HEK293 (cell line): ENCODE measurements around the gene PSMG1.

ENCODE experiments used
- KLF16 ChIP-seq: fragments of 450-650 bp; formaldehyde crosslinking; IDR thresholded peaks from 2 replicates; pipeline ENCODE4 v1.5.1; 2017; ENCODE audit warnings: missing biosample characterization, missing genetic modification characterization
- KLF7 ChIP-seq: fragments of 450-650 bp; formaldehyde crosslinking; IDR thresholded peaks from 2 replicates; pipeline ENCODE4 v1.5.1; 2016; ENCODE audit warnings: missing biosample characterization, missing genetic modification characterization, borderline replicate concordance
- KLF9 ChIP-seq: fragments of 450-650 bp; formaldehyde crosslinking; IDR thresholded peaks from 2 replicates; pipeline ENCODE4 v1.5.1; 2016; ENCODE audit warnings: missing biosample characterization, missing genetic modification characterization, low read depth
- MEIS1 ChIP-seq: sonication (generic); formaldehyde crosslinking; IDR thresholded peaks from 2 replicates; pipeline ENCODE4 v1.8.1; 2022; ENCODE audit warnings: missing genetic modification reagents, mild to moderate bottlenecking, borderline replicate concordance
- TCF7L2 ChIP-seq: IDR thresholded peaks from 2 replicates; pipeline ENCODE4 v1.6.1; 2011; ENCODE audit warnings: low read depth, mild to moderate bottlenecking, inconsistent platforms, low read length, moderate library complexity, borderline replicate concordance
- WT1 ChIP-seq: fragments of 450-650 bp; formaldehyde crosslinking; IDR thresholded peaks from 2 replicates; pipeline ENCODE4 v1.5.1; 2016; ENCODE audit warnings: missing biosample characterization, missing genetic modification characterization
- YY2 ChIP-seq: fragments of 450-650 bp; formaldehyde crosslinking; IDR thresholded peaks from 2 replicates; pipeline ENCODE4 v1.5.1; 2016; ENCODE audit warnings: missing biosample characterization, missing genetic modification characterization
- ZBTB21 ChIP-seq: fragments of 450-650 bp; formaldehyde crosslinking; IDR thresholded peaks from 2 replicates; pipeline ENCODE4 v1.5.1; 2017; ENCODE audit warnings: missing biosample characterization, missing genetic modification characterization
- ZFP41 ChIP-seq: fragments of 450-650 bp; formaldehyde crosslinking; IDR thresholded peaks from 2 replicates; pipeline ENCODE4 v1.5.1; 2016; ENCODE audit warnings: missing biosample characterization, missing genetic modification characterization, borderline replicate concordance
- ZIC2 ChIP-seq: fragments of 450-650 bp; formaldehyde crosslinking; IDR thresholded peaks from 2 replicates; pipeline ENCODE4 v1.5.1; 2016; ENCODE audit warnings: missing biosample characterization, missing genetic modification characterization
- ZNF112 ChIP-seq: fragments of 450-650 bp; formaldehyde crosslinking; IDR thresholded peaks from 2 replicates; pipeline ENCODE4 v1.5.0; 2017; ENCODE audit warnings: missing biosample characterization, missing genetic modification characterization
- ZNF140 ChIP-seq: fragments of 450-650 bp; formaldehyde crosslinking; IDR thresholded peaks from 2 replicates; pipeline ENCODE4 v1.5.1; 2016; ENCODE audit warnings: missing biosample characterization, missing genetic modification characterization
- ZNF16 ChIP-seq: fragments of 450-650 bp; formaldehyde crosslinking; IDR thresholded peaks from 2 replicates; pipeline ENCODE4 v1.5.1; 2016; ENCODE audit warnings: low read depth, missing biosample characterization, missing genetic modification characterization
- ZNF18 ChIP-seq: fragments of 450-650 bp; formaldehyde crosslinking; IDR thresholded peaks from 2 replicates; pipeline ENCODE4 v1.5.1; 2016; ENCODE audit warnings: missing biosample characterization, missing genetic modification characterization
- ZNF184 ChIP-seq: fragments of 450-650 bp; IDR thresholded peaks from 2 replicates; pipeline ENCODE4 v1.5.1; 2018; ENCODE audit warnings: missing biosample characterization, mild to moderate bottlenecking, missing genetic modification characterization
- ZNF221 ChIP-seq: fragments of 450-650 bp; formaldehyde crosslinking; IDR thresholded peaks from 2 replicates; pipeline ENCODE4 v1.5.1; 2017; ENCODE audit warnings: missing biosample characterization, missing genetic modification characterization, borderline replicate concordance
- ZNF248 ChIP-seq: fragments of 450-650 bp; formaldehyde crosslinking; IDR thresholded peaks from 2 replicates; pipeline ENCODE4 v1.5.1; 2017; ENCODE audit warnings: missing biosample characterization, missing genetic modification characterization
- ZNF274 ChIP-seq, 2 experiments: fragments of 200-500 bp in 1 of 2; fragments of 450-650 bp in 1 of 2; sonication (Bioruptor generic) in 1 of 2; formaldehyde crosslinking in 1 of 2; IDR thresholded peaks; 2 replicates each; pipeline versions ENCODE4 v1.5.1 to v1.6.1; 2014 to 2016; ENCODE audit warnings: borderline replicate concordance in 1 of 2, inconsistent platforms in 1 of 2, low read length in 1 of 2, missing biosample characterization in 1 of 2, missing genetic modification characterization in 1 of 2
- ZNF292 ChIP-seq: fragments of 450-650 bp; formaldehyde crosslinking; IDR thresholded peaks from 2 replicates; pipeline ENCODE4 v1.5.1; 2016; ENCODE audit warnings: low read depth, missing biosample characterization, missing genetic modification characterization, borderline replicate concordance
- ZNF335 ChIP-seq: fragments of 450-650 bp; formaldehyde crosslinking; conservative IDR thresholded peaks from 2 replicates; pipeline ENCODE4 v1.5.1; 2016; ENCODE audit warnings: missing biosample characterization, missing genetic modification characterization
- ZNF354C ChIP-seq: fragments of 450-650 bp; formaldehyde crosslinking; IDR thresholded peaks from 2 replicates; pipeline ENCODE4 v1.5.1; 2016; ENCODE audit warnings: missing biosample characterization, missing genetic modification characterization, low read depth, borderline replicate concordance
- ZNF394 ChIP-seq: fragments of 450-650 bp; formaldehyde crosslinking; IDR thresholded peaks from 2 replicates; pipeline ENCODE4 v1.5.1; 2016; ENCODE audit warnings: missing biosample characterization, missing genetic modification characterization, mild to moderate bottlenecking, moderate library complexity, borderline replicate concordance
- ZNF530 ChIP-seq: fragments of 450-650 bp; formaldehyde crosslinking; IDR thresholded peaks from 2 replicates; pipeline ENCODE4 v1.5.1; 2016; ENCODE audit warnings: low read depth, missing biosample characterization, missing genetic modification characterization
- ZNF596 ChIP-seq: fragments of 450-650 bp; IDR thresholded peaks from 2 replicates; pipeline ENCODE4 v1.5.0; 2018; ENCODE audit warnings: missing biosample characterization, mild to moderate bottlenecking, missing genetic modification characterization, moderate library complexity
- ZNF645 ChIP-seq: fragments of 450-650 bp; formaldehyde crosslinking; IDR thresholded peaks from 2 replicates; pipeline ENCODE4; 2016; ENCODE audit warnings: missing biosample characterization, missing genetic modification characterization
- ZSCAN16 ChIP-seq: fragments of 450-650 bp; formaldehyde crosslinking; IDR thresholded peaks from 2 replicates; pipeline ENCODE4 v1.5.1; 2016; ENCODE audit warnings: missing biosample characterization, missing genetic modification characterization
- TF ChIP-seq, protein P1 (sequence below): fragments of 450-650 bp; formaldehyde crosslinking; IDR thresholded peaks from 2 replicates; pipeline ENCODE4 v1.5.1; 2017; ENCODE audit warnings: missing biosample characterization, missing genetic modification characterization
- TF ChIP-seq, protein P2 (sequence below): fragments of 450-650 bp; formaldehyde crosslinking; IDR thresholded peaks from 2 replicates; pipeline ENCODE4 v1.5.1; 2016; ENCODE audit warnings: missing biosample characterization, missing genetic modification characterization
- TF ChIP-seq, protein P3 (sequence below): fragments of 450-650 bp; formaldehyde crosslinking; IDR thresholded peaks from 2 replicates; pipeline ENCODE4 v1.5.1; 2016; ENCODE audit warnings: missing biosample characterization, missing genetic modification characterization
- TF ChIP-seq, protein P4 (sequence below): fragments of 450-650 bp; formaldehyde crosslinking; IDR thresholded peaks from 2 replicates; pipeline ENCODE4 v1.5.0; 2017; ENCODE audit warnings: missing biosample characterization, missing genetic modification characterization, borderline replicate concordance

PSMG1 gene

GRCh38 chr21:39176271-39176709 is 7.0 kb downstream of the PSMG1 start (continued):
- no peak for TF ChIP-seq ZNF645 (tag by site-specific recombination)
- no peak for TF ChIP-seq ZNF292 (tag by site-specific recombination)
- TF ChIP-seq TCF7L2 = no peak
- TF ChIP-seq ZNF112 (tag by site-specific recombination) = no peak
- TF ChIP-seq ZNF248 (tag by site-specific recombination) = no peak
- no peak for TF ChIP-seq ZBTB21 (tag by site-specific recombination)
- TF ChIP-seq ZNF221 (tag by site-specific recombination) = no peak
- TF ChIP-seq KLF7 = 0 out of 2 replicates have a peak, but pooled peaks have one; percentile 31
- TF ChIP-seq ZNF335 (tag by site-specific recombination) = no peak
- TF ChIP-seq ZNF274 (IDR thresholded peaks at IDR 0.05; ENCODE audit: low read length) = no peak
- TF ChIP-seq ZNF274 (tag by site-specific recombination; IDR thresholded peaks at IDR 0.05; ENCODE audit: borderline replicate concordance) = no peak
- no peak for TF ChIP-seq KLF9
- no peak for TF ChIP-seq KLF16 (tag by site-specific recombination)
- no peak for TF ChIP-seq ZNF530 (tag by site-specific recombination)
- TF ChIP-seq, protein P1, sequence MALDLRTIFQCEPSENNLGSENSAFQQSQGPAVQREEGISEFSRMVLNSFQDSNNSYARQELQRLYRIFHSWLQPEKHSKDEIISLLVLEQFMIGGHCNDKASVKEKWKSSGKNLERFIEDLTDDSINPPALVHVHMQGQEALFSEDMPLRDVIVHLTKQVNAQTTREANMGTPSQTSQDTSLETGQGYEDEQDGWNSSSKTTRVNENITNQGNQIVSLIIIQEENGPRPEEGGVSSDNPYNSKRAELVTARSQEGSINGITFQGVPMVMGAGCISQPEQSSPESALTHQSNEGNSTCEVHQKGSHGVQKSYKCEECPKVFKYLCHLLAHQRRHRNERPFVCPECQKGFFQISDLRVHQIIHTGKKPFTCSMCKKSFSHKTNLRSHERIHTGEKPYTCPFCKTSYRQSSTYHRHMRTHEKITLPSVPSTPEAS (tag by site-specific recombination) = no peak
- TF ChIP-seq ZNF16 (tag by site-specific recombination) = no peak
- peak; percentile 62; the same call in 1 of the 2 replicates for TF ChIP-seq ZNF394
- no peak for TF ChIP-seq ZFP41 (tag by site-specific recombination)
- no peak for TF ChIP-seq ZIC2 (tag by site-specific recombination)
- TF ChIP-seq WT1 (tag by site-specific recombination) = peak; percentile 77
- TF ChIP-seq ZNF184 (tag by site-specific recombination) = peak; percentile 19; the same call in 1 of the 2 replicates
- TF ChIP-seq ZNF354C (tag by site-specific recombination) = no peak
- TF ChIP-seq MEIS1 (CRISPR knock-in tag) = no peak
- TF ChIP-seq, protein P2, sequence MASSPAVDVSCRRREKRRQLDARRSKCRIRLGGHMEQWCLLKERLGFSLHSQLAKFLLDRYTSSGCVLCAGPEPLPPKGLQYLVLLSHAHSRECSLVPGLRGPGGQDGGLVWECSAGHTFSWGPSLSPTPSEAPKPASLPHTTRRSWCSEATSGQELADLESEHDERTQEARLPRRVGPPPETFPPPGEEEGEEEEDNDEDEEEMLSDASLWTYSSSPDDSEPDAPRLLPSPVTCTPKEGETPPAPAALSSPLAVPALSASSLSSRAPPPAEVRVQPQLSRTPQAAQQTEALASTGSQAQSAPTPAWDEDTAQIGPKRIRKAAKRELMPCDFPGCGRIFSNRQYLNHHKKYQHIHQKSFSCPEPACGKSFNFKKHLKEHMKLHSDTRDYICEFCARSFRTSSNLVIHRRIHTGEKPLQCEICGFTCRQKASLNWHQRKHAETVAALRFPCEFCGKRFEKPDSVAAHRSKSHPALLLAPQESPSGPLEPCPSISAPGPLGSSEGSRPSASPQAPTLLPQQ (tag by site-specific recombination) = no peak
- TF ChIP-seq YY2 = no peak
- TF ChIP-seq, protein P3, sequence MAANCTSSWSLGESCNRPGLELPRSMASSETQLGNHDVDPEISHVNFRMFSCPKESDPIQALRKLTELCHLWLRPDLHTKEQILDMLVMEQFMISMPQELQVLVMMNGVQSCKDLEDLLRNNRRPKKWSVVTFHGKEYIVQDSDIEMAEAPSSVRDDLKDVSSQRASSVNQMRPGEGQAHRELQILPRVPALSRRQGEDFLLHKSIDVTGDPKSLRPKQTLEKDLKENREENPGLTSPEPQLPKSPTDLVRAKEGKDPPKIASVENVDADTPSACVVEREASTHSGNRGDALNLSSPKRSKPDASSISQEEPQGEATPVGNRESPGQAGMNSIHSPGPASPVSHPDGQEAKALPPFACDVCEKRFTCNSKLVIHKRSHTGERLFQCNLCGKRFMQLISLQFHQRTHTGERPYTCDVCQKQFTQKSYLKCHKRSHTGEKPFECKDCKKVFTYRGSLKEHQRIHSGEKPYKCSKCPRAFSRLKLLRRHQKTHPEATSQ (tag by site-specific recombination) = no peak
- TF ChIP-seq ZNF18 = no peak
- TF ChIP-seq ZNF140 (tag by site-specific recombination) = no peak
- no peak for TF ChIP-seq ZNF596 (tag by site-specific recombination)
- no peak for TF ChIP-seq ZSCAN16 (tag by site-specific recombination)
- TF ChIP-seq, protein P4, sequence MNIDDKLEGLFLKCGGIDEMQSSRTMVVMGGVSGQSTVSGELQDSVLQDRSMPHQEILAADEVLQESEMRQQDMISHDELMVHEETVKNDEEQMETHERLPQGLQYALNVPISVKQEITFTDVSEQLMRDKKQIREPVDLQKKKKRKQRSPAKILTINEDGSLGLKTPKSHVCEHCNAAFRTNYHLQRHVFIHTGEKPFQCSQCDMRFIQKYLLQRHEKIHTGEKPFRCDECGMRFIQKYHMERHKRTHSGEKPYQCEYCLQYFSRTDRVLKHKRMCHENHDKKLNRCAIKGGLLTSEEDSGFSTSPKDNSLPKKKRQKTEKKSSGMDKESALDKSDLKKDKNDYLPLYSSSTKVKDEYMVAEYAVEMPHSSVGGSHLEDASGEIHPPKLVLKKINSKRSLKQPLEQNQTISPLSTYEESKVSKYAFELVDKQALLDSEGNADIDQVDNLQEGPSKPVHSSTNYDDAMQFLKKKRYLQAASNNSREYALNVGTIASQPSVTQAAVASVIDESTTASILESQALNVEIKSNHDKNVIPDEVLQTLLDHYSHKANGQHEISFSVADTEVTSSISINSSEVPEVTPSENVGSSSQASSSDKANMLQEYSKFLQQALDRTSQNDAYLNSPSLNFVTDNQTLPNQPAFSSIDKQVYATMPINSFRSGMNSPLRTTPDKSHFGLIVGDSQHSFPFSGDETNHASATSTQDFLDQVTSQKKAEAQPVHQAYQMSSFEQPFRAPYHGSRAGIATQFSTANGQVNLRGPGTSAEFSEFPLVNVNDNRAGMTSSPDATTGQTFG (tag by site-specific recombination) = no peak
